ENCODE measurements around the gene APC2.

DNA sequence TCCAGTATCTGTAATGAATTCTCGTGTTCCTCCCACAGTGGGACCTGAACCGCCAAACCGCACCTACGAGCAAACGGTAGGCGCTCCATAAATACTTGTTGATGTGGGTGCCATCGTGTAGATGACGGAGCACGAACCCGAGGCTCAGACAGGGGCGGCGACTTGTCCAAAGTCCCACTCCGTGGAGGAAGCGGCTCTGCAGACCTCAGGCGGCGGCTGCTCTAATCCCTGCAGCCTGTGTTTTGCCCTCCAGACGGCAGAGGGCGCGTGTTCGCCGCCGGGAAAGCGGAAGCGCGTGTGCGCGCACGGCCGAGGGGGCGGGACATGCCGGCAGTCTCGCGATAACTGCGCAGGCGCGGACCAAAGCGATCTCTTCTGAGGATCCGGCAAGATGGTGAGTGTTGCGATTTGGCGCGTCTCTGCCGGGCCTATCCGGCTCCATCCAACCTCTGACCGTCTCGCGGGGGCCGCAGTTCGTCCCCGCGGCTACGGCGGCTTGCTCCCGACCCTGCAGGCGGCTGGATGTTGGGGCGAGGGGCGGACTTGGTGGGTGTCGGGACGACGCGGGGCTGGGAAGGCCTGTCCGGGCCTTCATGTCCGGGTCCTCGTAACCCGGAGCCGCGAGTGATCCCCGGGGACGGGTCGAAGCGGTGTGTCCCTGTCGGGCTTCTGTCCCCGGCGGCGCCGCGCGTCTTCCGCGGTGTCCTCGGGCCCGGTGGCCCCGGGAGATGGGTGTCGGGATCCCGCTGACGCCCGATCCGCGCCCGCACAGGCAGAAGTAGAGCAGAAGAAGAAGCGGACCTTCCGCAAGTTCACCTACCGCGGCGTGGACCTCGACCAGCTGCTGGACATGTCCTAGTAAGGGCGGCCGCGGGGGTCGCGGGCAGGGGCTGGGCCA is 11.6 kb upstream of the APC2 start, which contains the start of gene RPS15:
- TF ChIP-seq, protein P1, sequence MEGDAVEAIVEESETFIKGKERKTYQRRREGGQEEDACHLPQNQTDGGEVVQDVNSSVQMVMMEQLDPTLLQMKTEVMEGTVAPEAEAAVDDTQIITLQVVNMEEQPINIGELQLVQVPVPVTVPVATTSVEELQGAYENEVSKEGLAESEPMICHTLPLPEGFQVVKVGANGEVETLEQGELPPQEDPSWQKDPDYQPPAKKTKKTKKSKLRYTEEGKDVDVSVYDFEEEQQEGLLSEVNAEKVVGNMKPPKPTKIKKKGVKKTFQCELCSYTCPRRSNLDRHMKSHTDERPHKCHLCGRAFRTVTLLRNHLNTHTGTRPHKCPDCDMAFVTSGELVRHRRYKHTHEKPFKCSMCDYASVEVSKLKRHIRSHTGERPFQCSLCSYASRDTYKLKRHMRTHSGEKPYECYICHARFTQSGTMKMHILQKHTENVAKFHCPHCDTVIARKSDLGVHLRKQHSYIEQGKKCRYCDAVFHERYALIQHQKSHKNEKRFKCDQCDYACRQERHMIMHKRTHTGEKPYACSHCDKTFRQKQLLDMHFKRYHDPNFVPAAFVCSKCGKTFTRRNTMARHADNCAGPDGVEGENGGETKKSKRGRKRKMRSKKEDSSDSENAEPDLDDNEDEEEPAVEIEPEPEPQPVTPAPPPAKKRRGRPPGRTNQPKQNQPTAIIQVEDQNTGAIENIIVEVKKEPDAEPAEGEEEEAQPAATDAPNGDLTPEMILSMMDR (IDR thresholded peaks at IDR 0.05; ENCODE audit: low read depth, low read length, missing input control): peak; percentile 92
- TF ChIP-seq GABPA (IDR thresholded peaks at IDR 0.05 in 1 of 2, conservative IDR thresholded peaks at IDR 0.05 in 1 of 2) (peak in 1 of 2 donors; percentile 93), YY1 (IDR thresholded peaks at IDR 0.05) (peak; percentile 96), FOXA2 (IDR thresholded peaks at IDR 0.05) (no peak)
